Measurements from ENCODE around the gene KCNG2.

GRCh38 chr18:79779700-79780190, 18.0 kb upstream of the KCNG2 start:
- TF ChIP-seq SAP30 (IDR thresholded peaks at IDR 0.05; ENCODE audit: borderline replicate concordance, insufficient read depth, low read depth, low read length, poor library complexity, severe bottlenecking) (no peak), JUN (IDR thresholded peaks at IDR 0.05; ENCODE audit: borderline replicate concordance, low read depth, low read length) (no peak), JUN (CRISPR knock-in tag; IDR thresholded peaks at IDR 0.05; ENCODE audit: borderline replicate concordance) (no peak), CTCF (IDR thresholded peaks at IDR 0.05 in 2 of 3, conservative IDR thresholded peaks at IDR 0.05 in 1 of 3; ENCODE audit: insufficient read depth in 2 of 3, low read depth in 1 of 3, low read length in 3 of 3) (no peak), EZH2 (IDR thresholded peaks at IDR 0.05; ENCODE audit: borderline replicate concordance, low read depth, low read length) (no peak), ZNF232 (CRISPR knock-in tag; IDR thresholded peaks at IDR 0.05) (no peak), POLR2AphosphoS5 (IDR thresholded peaks at IDR 0.05; ENCODE audit: control insufficient read depth, insufficient read depth, low read depth, low read length) (no peak)

Measured in K562 (cell line).